ENCODE data around the gene KANSL2. TPM values are rescaled to one million over a fixed set of nuclear protein-coding genes. Genes with fewer than 3 reads are reported as not detected.

Gene KANSL2
- total and polyA plus RNA-seq, 2 of the 4 experiments (the other 2 are of a cell fraction) = 25.2 to 47.5 TPM

Small RNAs within 50 kb of the gene (microRNA-seq; reads per million reads assigned to microRNA genes)
- gene MIR1291 (ENCODE audit: insufficient read depth in 1 of 2, insufficient read length in 1 of 2, unreplicated experiment in 1 of 2) = 0 to 0.73 reads per million in 2 experiments
- gene SNORA2A (ENCODE audit: insufficient read depth, insufficient read length) = not detected
- gene SNORA2B (ENCODE audit: insufficient read depth, insufficient read length) = not detected
- not detected for gene SNORA2C (ENCODE audit: insufficient read depth, insufficient read length)

Small RNAs within 50 kb of the gene (small RNA-seq; reads per million reads assigned to genes)
- gene MIR1291 (0 reads per million in 5 experiments), gene SNORA2A (21.2 to 9,648 (median 57.5) reads per million in 5 experiments), gene SNORA2B (22.4 to 272 (median 46.8) reads per million in 5 experiments), gene SNORA2C (0 to 61.0 (median 0.33) reads per million in 5 experiments)

Other genes with a start within 250 kb of the KANSL2 start
- not detected in 2 replicates for gene ANP32D, start 209.7 kb downstream of the KANSL2 start, total RNA-seq (2012; rRNA removed)
- not detected in 2 replicates for gene ANP32D, start 209.7 kb downstream of the KANSL2 start, polyA plus RNA-seq (2012; rRNA removed)
- not detected in 2 replicates for gene C12orf54, start 199.7 kb downstream of the KANSL2 start, total RNA-seq (2012; rRNA removed)
- not detected in 2 replicates for gene C12orf54, start 199.7 kb downstream of the KANSL2 start, polyA plus RNA-seq (2012; rRNA removed)
- not detected in 2 replicates for gene OR8S1, start 156.6 kb downstream of the KANSL2 start, total RNA-seq (2012; rRNA removed)
- gene OR8S1, start 156.6 kb downstream of the KANSL2 start, polyA plus RNA-seq (2012; rRNA removed) = not detected in 2 replicates
- not detected in 2 replicates for gene LALBA, start 112.2 kb downstream of the KANSL2 start, total RNA-seq (2012; rRNA removed)
- not detected in 2 replicates for gene LALBA, start 112.2 kb downstream of the KANSL2 start, polyA plus RNA-seq (2012; rRNA removed)
- 30.3 and 74.0 TPM in 2 replicates for gene CCNT1, start 34.5 kb upstream of the KANSL2 start, total RNA-seq (2012; rRNA removed)
- 7.9 and 9.0 TPM in 2 replicates for gene CCNT1, start 34.5 kb upstream of the KANSL2 start, polyA plus RNA-seq (2012; rRNA removed)
- gene ADCY6, start 106.9 kb upstream of the KANSL2 start, total RNA-seq (2012; rRNA removed) = 18.1 and 18.5 TPM in 2 replicates
- gene ADCY6, start 106.9 kb upstream of the KANSL2 start, polyA plus RNA-seq (2012; rRNA removed) = 34.4 and 35.1 TPM in 2 replicates
- gene CACNB3, start 136.3 kb upstream of the KANSL2 start, total RNA-seq (2012; rRNA removed) = 15.3 and 18.1 TPM in 2 replicates
- gene CACNB3, start 136.3 kb upstream of the KANSL2 start, polyA plus RNA-seq (2012; rRNA removed) = 45.1 and 45.2 TPM in 2 replicates
- 81.9 and 92.5 TPM in 2 replicates for gene DDX23, start 169.9 kb upstream of the KANSL2 start, total RNA-seq (2012; rRNA removed)
- gene DDX23, start 169.9 kb upstream of the KANSL2 start, polyA plus RNA-seq (2012; rRNA removed) = 59.1 and 61.8 TPM in 2 replicates
- under 0.01 TPM in 1 of 2 replicates, not detected in the other for gene RND1, start 183.6 kb upstream of the KANSL2 start, total RNA-seq (2012; rRNA removed)
- 0.21 and 0.26 TPM in 2 replicates for gene RND1, start 183.6 kb upstream of the KANSL2 start, polyA plus RNA-seq (2012; rRNA removed)
- 4.7 and 5.0 TPM in 2 replicates for gene FKBP11, start 243.3 kb upstream of the KANSL2 start, total RNA-seq (2012; rRNA removed)
- 40.0 and 44.1 TPM in 2 replicates for gene FKBP11, start 243.3 kb upstream of the KANSL2 start, polyA plus RNA-seq (2012; rRNA removed)

Data from IMR-90 (cell line).